HG03135 (cell line): ENCODE measurements around the gene CPT1B.
"Not testable (repeated sequence)": the region's sequence is repeated elsewhere in the genome, so short reads cannot be mapped to it uniquely, and the experiment has no call there.

Experiments used
- ATAC-seq: cut with Tn5 transposase; IDR thresholded peaks from one replicate; pipeline ENCODE4 v1.9.1; 2021; ENCODE audit warnings: mild to moderate bottlenecking, moderate library complexity; ENCODE audit not compliant: unreplicated experiment

The CPT1B gene

GRCh38 chr22:50529897-50530579, 48.2 kb downstream of the CPT1B start, which contains the start of gene TYMP:
Gene TYMP, minus strand, starts transcription at chr22:50530012. Its CDS starts 303 bp downstream, at chr22:50529709.
- ATAC-seq = no peak

GRCh38 chr22:50529416-50529896, 48.8 kb downstream of the CPT1B start:
- no peak for ATAC-seq

- ATAC-seq = no peak
Observed at GRCh38 chr22:50528682-50529415, 49.4 kb downstream of the CPT1B start.

GRCh38 chr22:50527921-50528681, 50.1 kb downstream of the CPT1B start:
- no peak for ATAC-seq

GRCh38 chr22:50526834-50527801, 51.1 kb downstream of the CPT1B start:
- ATAC-seq = no peak

- ATAC-seq = peak; percentile 29
Observed at GRCh38 chr22:50526108-50526833, 52.0 kb downstream of the CPT1B start.

GRCh38 chr22:50525858-50526107, 52.4 kb downstream of the CPT1B start:
- peak; percentile 12 for ATAC-seq

- peak; percentile 38 for ATAC-seq
Observed at GRCh38 chr22:50525104-50525857, 52.9 kb downstream of the CPT1B start, which contains the start of gene SCO2. Gene SCO2, minus strand, starts transcription at chr22:50525598. Its CDS starts 1,187 bp downstream, at chr22:50524411.

- no peak for ATAC-seq
Observed at GRCh38 chr22:50524676-50525103, 53.5 kb downstream of the CPT1B start.

- ATAC-seq = no peak
Observed at GRCh38 chr22:50523806-50524675, 54.2 kb downstream of the CPT1B start.

GRCh38 chr22:50523458-50523805, 54.8 kb downstream of the CPT1B start:
- no peak for ATAC-seq

GRCh38 chr22:50522806-50523438, 55.3 kb downstream of the CPT1B start:
- no peak for ATAC-seq

GRCh38 chr22:50522208-50522805, 55.9 kb downstream of the CPT1B start:
- no peak for ATAC-seq

GRCh38 chr22:50521710-50522109, 56.5 kb downstream of the CPT1B start:
- no peak for ATAC-seq

- no peak for ATAC-seq
Observed at GRCh38 chr22:50520826-50521453, 57.3 kb downstream of the CPT1B start.

GRCh38 chr22:50520184-50520583, 58.0 kb downstream of the CPT1B start:
- ATAC-seq = not testable (repeated sequence)

- no peak for ATAC-seq
Observed at GRCh38 chr22:50519151-50519550, 59.1 kb downstream of the CPT1B start.
